ENCODE data around the gene PMFBP1. TPM values are rescaled to one million over a fixed set of nuclear protein-coding genes. Genes with fewer than 3 reads are reported as not detected.

PMFBP1 gene
- polyA plus RNA-seq, 4 donors = 1.2 to 5.8 (median 3.9) TPM

DNA sequence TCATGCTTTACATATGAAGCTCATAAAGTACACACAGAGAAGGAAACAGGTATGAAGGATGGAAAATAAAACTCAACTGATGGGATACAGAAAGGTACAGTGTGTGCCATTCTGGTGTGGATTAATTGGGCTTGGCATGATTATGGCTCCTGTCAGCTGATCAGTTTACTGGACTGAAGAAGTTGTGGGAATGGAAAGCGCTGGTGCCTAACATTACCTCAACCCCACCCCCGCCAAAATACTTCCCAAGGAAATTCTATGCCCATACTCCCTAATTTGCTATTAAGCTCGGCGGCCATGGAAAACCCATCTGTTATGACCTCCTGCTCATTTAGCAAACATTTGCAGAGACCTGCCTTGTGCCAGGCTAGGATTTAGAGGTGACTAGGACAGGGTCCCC lies 16.6 kb upstream of the PMFBP1 start:
- DNase-seq (ENCODE audit: low read depth in 4 of 4, low spot score in 3 of 4) = peak in 3 of 4 donors; percentile 8 to 49 (median 18)

- no peak for DNase-seq (ENCODE audit: low read depth in 4 of 4, low spot score in 3 of 4)
These were observed 15.6 kb upstream of the PMFBP1 start for GRCh38 chr16:72187551-72187950.

DNA sequence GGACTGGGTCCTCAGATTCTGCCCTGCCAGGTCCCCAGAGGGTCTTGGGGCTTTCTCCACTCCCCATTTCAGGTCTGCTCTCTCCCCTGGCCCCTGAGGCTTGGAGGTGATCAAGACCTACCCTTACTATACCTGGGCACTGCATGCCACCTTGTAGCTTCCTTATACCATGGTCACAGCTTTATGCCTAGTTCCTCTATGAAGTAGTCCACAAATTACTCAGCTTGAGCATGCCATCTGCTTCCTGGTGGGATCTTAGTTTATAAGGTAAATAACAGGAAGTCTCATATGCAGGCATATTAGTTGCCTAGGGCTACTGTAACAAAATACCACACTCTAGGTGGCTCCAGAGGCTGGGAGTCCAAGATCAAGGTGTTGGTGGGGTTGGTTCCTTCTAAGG lies 11.0 kb upstream of the PMFBP1 start:
- DNase-seq (ENCODE audit: low read depth in 4 of 4, low spot score in 3 of 4) = no peak

- DNase-seq (ENCODE audit: low read depth in 4 of 4, low spot score in 3 of 4) = no peak
These were observed 7.4 kb upstream of the PMFBP1 start for GRCh38 chr16:72179204-72179970.

GRCh38 chr16:72174726-72175125 lies 2.8 kb upstream of the PMFBP1 start:
- no peak for DNase-seq (ENCODE audit: low read depth in 4 of 4, low spot score in 3 of 4)

- no peak for DNase-seq (ENCODE audit: low read depth in 4 of 4, low spot score in 3 of 4)
These were observed 2.0 kb upstream of the PMFBP1 start for GRCh38 chr16:72173997-72174396.

DNA sequence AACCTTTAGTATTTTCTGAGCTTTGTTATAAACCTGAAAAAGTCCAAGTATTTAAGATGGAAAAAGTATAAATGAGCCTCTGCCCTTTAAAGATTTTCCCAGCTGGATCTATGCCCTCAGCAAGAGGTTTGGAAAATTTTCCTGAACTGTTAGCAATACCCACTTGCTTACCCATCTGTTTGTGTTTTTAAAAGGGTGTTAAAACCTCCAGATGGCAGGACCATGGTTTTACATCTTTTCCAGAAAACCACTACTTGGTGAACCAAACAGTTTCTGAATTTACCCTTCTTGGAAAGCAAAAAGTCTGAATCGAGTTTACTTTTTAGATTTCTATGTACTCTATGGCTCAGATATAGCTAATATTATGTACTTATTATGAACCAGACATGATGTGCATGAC lies 719 bp downstream of the PMFBP1 start:
- DNase-seq (ENCODE audit: low read depth in 4 of 4, low spot score in 3 of 4) = no peak

DNA sequence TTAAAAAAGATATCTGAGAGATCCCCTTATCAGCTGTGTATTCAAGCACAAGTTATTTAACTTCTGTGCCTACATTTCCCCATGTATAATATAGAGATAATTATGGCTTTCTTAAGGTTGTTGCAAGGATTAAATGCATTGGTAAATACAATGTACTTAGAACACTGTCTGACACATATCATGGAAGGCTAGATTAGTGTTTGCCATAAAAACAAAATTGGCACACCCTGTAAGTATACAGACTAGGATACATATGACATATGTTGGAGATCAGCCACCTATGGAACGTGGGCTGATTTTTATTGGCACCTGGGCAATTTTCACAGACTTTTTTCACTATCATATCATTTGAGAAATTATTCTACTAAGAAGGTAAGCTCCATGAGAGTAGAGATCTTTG lies 2.2 kb downstream of the PMFBP1 start:
- no peak for DNase-seq (ENCODE audit: low read depth in 4 of 4, low spot score in 3 of 4)

DNA sequence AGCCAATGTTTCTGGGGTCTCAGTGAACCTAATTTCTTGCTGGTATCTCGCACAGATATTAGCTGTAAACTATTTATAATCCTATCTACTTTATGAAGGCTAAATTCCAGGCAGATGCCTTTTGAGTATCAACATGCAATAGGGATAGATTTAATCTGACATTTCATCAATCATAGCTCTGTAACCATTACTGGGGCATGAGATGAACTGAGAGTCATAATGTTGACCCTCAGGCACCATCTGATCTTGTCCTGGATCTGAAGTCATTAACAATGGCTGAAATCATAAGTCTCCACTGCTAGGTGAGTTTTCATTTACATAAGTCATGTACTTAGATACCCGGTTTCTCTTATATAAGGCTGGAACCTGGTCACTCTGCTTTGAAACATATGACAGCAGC lies 3.6 kb downstream of the PMFBP1 start:
- no peak for DNase-seq (ENCODE audit: low read depth in 4 of 4, low spot score in 3 of 4)

DNA sequence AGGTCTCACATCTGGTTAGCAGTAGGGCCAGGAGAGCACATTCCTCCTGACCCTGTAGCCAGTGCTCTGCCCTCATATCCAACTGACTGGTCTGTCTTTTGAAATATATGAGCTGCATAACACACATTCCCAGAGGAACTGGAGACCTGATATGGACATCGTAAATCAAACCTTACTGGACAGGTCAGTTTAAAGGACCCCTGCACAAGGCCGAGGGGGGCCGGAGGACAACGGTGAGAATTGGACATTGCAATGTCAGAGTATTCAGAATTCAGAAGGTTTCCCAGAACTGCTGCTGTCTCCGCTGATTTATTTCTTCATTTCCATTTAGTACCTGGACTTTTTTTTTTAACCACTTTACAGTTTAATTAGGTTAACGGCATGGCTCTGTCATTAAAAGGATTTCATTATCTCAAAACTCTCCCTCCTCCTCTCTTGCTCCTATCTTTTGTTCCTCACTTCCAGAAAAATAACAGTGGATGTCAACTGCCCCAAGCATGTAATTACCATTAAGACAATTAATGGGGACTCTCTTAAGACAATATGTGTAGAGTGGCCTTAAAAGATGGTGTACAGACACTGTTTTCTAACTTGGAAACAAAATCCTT lies 4.9 kb downstream of the PMFBP1 start:
- DNase-seq (ENCODE audit: low read depth in 4 of 4, low spot score in 3 of 4) = no peak

DNA sequence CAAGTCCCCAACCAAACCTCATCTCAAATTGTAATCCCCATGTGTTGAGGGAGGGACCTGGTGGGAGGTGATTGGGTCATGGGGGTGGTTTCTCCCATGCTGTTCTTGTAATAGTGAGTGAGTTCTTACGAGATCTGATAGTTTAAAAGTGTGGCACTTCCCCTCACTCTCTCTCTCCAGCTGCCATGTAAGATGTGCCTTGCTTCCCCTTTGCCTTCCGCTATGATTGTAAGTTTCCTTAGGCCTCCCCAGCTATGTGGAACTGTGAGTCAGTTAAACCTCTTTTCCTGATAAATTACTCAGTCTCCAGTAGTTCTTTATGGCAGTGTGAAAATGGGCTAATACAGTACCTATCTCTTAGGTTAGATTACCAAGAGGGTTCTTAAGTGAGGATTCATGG lies 5.8 kb downstream of the PMFBP1 start:
- no peak for DNase-seq (ENCODE audit: low read depth in 4 of 4, low spot score in 3 of 4)

DNA sequence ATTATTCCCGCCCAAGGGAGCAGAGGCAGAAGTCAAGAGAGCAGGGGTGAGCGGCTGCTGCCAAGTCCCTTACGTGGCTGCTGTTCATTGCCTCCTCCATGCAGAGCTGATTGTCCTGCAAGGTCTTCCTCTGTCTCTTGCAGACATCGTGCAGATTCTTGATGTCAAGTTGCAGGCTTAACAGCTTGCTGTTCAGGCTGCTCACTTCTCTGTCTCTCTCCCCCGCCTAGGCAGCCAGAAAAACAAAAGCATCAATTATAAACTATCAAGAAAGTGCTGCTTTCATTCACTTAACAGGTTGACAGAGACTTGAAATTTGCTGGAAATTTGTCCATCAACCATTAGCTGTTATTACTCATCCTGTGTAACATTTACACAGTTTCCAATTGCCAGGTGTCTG lies 7.3 kb downstream of the PMFBP1 start:
- DNase-seq (ENCODE audit: low read depth in 4 of 4, low spot score in 3 of 4) = no peak

DNA sequence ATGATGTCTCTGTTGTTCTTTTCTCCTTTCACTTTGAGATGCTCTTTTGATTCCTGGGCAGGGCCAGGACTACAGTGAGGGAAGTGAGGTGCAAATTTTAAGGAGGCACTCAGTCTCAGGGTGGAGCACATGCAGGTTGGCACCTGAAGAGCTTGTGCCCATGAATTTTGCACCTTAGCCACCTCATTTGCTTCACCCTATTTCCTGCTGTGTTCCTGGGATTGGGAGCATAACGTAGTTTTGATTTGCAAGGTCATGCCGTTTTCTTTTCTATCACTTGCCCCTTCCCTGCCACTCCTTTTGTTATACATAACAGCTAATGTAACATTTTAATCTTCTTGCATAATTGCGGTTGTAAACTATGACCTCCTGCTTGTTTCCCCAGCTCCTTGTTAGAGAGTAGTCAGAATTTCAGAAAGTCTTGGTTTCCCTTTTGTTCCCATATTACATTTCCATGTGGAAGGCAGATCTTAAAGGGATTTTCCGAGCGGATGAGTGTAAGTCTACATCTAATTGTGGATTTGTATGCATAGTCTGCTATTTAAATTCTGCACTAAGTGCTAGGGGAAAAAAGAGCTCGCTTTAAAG lies 9.8 kb downstream of the PMFBP1 start:
- DNase-seq (ENCODE audit: low read depth in 4 of 4, low spot score in 3 of 4) = no peak

GRCh38 chr16:72159801-72160200 lies 12.2 kb downstream of the PMFBP1 start:
- DNase-seq (ENCODE audit: low read depth in 4 of 4, low spot score in 3 of 4) = no peak

DNA sequence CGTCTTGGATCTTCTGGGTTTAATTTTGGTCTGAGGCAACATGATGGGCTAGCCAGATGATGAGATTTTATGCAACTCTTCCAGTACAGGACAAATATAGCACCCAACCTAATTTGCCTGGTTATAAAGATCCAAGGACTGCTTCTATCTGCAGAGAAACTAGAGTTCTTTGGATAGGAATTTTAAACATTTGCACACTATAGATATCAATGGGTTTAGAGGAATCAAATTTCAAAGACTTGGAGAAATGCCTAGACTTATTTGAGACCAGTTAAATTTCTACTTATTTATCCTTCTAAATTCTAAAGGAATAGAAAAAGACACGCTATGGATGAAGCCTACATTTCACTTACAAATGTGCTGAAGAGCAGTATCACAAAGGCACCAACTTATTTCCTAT lies 12.6 kb downstream of the PMFBP1 start:
- DNase-seq (ENCODE audit: low read depth in 4 of 4, low spot score in 3 of 4) = no peak

DNA sequence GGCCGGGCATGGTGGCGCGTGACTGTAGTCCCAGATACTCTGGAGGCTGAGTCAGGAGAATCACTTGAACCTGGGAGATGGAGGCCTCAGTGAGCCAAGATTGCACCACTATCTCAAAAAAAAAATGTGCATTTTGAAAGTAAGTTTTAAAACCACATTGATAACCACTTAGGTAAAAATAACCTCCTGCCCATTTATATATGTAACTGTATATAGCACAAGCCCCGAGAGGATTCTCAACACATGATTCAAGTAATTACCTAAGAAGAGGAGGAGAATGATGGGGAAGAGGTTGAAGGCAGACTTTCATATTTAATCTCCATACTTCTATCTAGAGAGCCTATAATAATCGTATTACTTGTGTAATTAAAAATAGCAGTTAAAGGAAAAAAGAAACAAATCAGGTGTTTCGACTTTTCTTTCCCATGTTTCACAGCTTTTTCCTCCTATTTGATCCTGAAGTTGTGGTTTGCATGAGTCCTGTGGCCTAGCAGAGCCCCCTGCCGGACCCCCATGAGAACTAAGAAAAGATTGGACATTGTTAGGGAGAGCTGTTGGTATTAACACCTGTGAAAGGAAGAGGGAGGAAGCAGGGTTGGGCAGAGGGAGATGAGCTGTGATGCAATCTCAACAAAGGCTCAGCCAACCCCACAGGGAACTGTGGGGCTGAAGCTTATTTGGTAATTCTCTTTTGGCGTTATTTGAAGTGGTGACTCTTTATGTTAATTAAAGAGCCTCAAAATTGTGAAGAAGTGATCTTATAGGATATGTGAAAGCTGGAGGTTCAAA lies 22.1 kb downstream of the PMFBP1 start:
- no peak for DNase-seq (ENCODE audit: low read depth in 4 of 4, low spot score in 3 of 4)

DNA sequence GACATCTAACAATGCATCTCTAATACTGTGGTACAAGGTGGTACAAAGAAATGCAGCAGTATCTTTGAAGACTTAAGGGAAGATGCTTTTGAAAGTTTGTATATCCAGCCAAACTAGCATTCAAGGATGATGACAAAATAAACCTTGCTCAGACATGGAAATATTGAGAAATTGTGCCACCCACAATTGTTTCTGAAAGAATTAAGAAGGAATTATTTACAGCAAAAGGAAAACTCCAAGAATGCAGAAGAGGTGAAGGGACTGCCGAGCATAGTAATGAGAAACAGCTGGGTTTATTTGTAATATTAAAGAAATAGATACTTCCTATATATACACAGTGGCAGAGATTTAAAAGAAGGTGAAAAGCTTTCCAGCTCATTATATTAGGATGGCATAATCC lies 29.5 kb downstream of the PMFBP1 start:
- DNase-seq (ENCODE audit: low read depth in 4 of 4, low spot score in 3 of 4) = no peak

GRCh38 chr16:72139908-72140307 lies 32.0 kb downstream of the PMFBP1 start:
- no peak for DNase-seq (ENCODE audit: low read depth in 4 of 4, low spot score in 3 of 4)

DNA sequence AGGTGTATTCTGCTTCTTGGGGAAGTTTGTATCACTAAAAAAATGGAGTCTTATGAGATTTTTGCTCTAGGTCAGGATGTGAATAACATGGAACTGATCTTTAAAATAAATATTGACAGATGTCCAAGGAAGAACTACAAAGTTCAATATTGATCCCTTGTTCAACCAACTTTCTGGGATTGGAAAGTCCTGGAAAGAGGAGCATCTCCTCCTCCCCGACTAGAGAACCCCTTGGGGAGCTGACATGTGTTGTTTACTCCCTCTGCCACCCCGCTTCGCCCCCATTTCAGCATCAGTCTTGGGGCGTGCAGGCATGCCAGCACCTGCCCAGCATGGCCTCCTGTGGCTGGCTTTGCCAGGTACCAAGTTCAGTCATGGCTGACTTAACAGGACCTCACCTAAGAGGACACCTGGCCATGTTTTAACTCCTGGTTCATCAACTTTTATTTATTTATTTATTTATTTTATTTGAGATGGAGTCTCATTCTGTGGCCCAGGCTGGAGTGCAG lies 33.8 kb downstream of the PMFBP1 start:
- no peak for DNase-seq (ENCODE audit: low read depth in 4 of 4, low spot score in 3 of 4)

GRCh38 chr16:72137380-72138063 lies 34.4 kb downstream of the PMFBP1 start:
- no peak for DNase-seq (ENCODE audit: low read depth in 4 of 4, low spot score in 3 of 4)

- DNase-seq (ENCODE audit: low read depth in 4 of 4, low spot score in 3 of 4) = no peak
These were observed 37.4 kb downstream of the PMFBP1 start for GRCh38 chr16:72134507-72134906.
